ENCODE data around the gene GTPBP2. TPM values are rescaled to one million over a fixed set of nuclear protein-coding genes. Genes with fewer than 3 reads are reported as not detected.

The GTPBP2 gene
- 10 to 100 TPM; 32.8 to 43.8 (median 35.2) TPM for total RNA-seq
- 10 to 100 TPM; 27.8 to 69.6 (median 33.9) TPM for polyA plus RNA-seq
- long read RNA-seq, donor 1, partial matches to known transcripts, result 7 of 10 reads
- long read RNA-seq, donor 1, other reads (novel, unspliced or antisense), result 1 of 10 reads
- long read RNA-seq, donor 2, partial matches to known transcripts, result 13 of 20 reads
- long read RNA-seq, donor 2, other reads (novel, unspliced or antisense), result 4 of 20 reads

GRCh38 chr6:43629104-43629504, at the start of gene GTPBP2:
Gene GTPBP2 (minus strand): TSS chr6:43629264. CDS start chr6:43629162, 102 bp downstream.
- Histone ChIP-seq H3K4me1 (peaks cover 26% of the 10 kb centered on the region), H3K9me3 (no peaks in the 10 kb centered on the region), H3K27me3 (ENCODE audit: insufficient read depth in 3 of 3, low read length in 2 of 3) (no peaks in the 10 kb centered on the region), H3K4me3 (peak within 1 kb of the TSS; percentile 89), H3K27ac (peak within 1 kb of the TSS; percentile 95), H3K36me3 (ENCODE audit: insufficient read depth in 1 of 2, low read depth in 1 of 2) (peaks cover 3 to 28% of the 10 kb centered on the region in 2 donors)
- ATAC-seq (peak; percentile 86 to 94 (median 90)), DNase-seq (peak; percentile 99)
- intact Hi-C loops (cut with DNase I), result loop anchor here in 1 of 2 donors (5.0 kb wide), 1 partner anchor 52 kb away; the partner anchor contains the start of genes POLH and XPO5
- no peak for TF ChIP-seq CTCF (IDR thresholded peaks at IDR 0.05)
- WGBS, 3 donors, result 0 to 1% (median 1%) methylated on average over 32 to 46 of the region's 46 CpGs

GRCh38 chr6:43678341-43678740, 49.3 kb upstream of the GTPBP2 start:
- Histone ChIP-seq H3K4me1 (peaks cover 94% of the 10 kb centered on the region), H3K27me3 (ENCODE audit: insufficient read depth in 3 of 3, low read length in 2 of 3) (no peaks in the 10 kb centered on the region), H3K36me3 (ENCODE audit: insufficient read depth in 1 of 2, low read depth in 1 of 2) (peaks cover 0 to 75% of the 10 kb centered on the region in 2 donors), H3K4me3 (peak overlapping the region; percentile 13), H3K27ac (peak overlapping the region; percentile 95), H3K9me3 (no peaks in the 10 kb centered on the region)
- DNase-seq (peak; percentile 56 to 87), ATAC-seq (peak; percentile 82 to 86 (median 84))
- peak; percentile 18 for TF ChIP-seq CTCF (IDR thresholded peaks at IDR 0.05)
- whole genome bisulfite sequencing, 3 donors, result 37 to 65% (median 39%) methylated on average over 7 of the region's 7 CpGs
- intact Hi-C loops (cut with DNase I), result no loop called here

GRCh38 chr6:43677759-43678158, 48.7 kb upstream of the GTPBP2 start:
- intact Hi-C loops (cut with DNase I), result no loop called here
- Histone ChIP-seq H3K27me3 (ENCODE audit: insufficient read depth in 3 of 3, low read length in 2 of 3) (no peaks in the 10 kb centered on the region), H3K9me3 (no peaks in the 10 kb centered on the region), H3K36me3 (ENCODE audit: insufficient read depth in 1 of 2, low read depth in 1 of 2) (peaks cover 0 to 78% of the 10 kb centered on the region in 2 donors), H3K4me3 (peak overlapping the region; percentile 25), H3K4me1 (peaks cover 91% of the 10 kb centered on the region), H3K27ac (peak overlapping the region; percentile 95)
- ATAC-seq (no peak), DNase-seq (no peak)
- WGBS, 3 donors, result 50 to 76% (median 57%) methylated on average over 7 of the region's 7 CpGs
- no peak for TF ChIP-seq CTCF (IDR thresholded peaks at IDR 0.05)

- intact Hi-C loops (cut with DNase I), result no loop called here
- H3K4me1 ChIP-seq, result peaks cover 91% of the 10 kb centered on the region
- 33 to 43% (median 41%) methylated on average over 7 of the region's 7 CpGs for WGBS, 3 donors
- H3K36me3 ChIP-seq (ENCODE audit: insufficient read depth in 1 of 2, low read depth in 1 of 2), result peaks cover 0 to 75% of the 10 kb centered on the region in 2 donors
- H3K27me3 ChIP-seq (ENCODE audit: insufficient read depth in 3 of 3, low read length in 2 of 3), result no peaks in the 10 kb centered on the region
- ATAC-seq (peak; percentile 52 to 72 (median 57)), DNase-seq (peak; percentile 68 to 85)
- H3K9me3 ChIP-seq, result no peaks in the 10 kb centered on the region
- TF ChIP-seq CTCF (IDR thresholded peaks at IDR 0.05), result no peak
- H3K27ac ChIP-seq, result peak overlapping the region; percentile 95
- H3K4me3 ChIP-seq, result peak overlapping the region; percentile 25
Observed at GRCh38 chr6:43676962-43677606, 48.0 kb upstream of the GTPBP2 start.

All from psoas muscle (tissue), 8 donors.